Cardiac muscle cell (in vitro differentiated cells and primary cell): ENCODE measurements around the gene SV2C. TPM values are rescaled to one million over a fixed set of nuclear protein-coding genes. Genes with fewer than 3 reads are reported as not detected.

Experiments
- DNase-seq, 2 donors: peaks; one replicate each; pipeline versions ENCODE4 v3.0.0 to v3.0.0-alpha.2; 2010 to 2017; ENCODE audit warnings: low read depth in 1 of 2, low spot score in 1 of 2
- H3K27ac ChIP-seq: fragments of 200-600 bp; sonication (generic); 2 replicates; pipeline ENCODE4 v1.5.1; 2016
- H3K27me3 ChIP-seq: fragments of 200-600 bp; sonication (generic); 2 replicates; pipeline ENCODE4 v1.6.0; 2016; ENCODE audit warnings: control low read depth
- H3K36me3 ChIP-seq: fragments of 200-600 bp; sonication (generic); 2 replicates; pipeline ENCODE4 v1.5.1; 2016; ENCODE audit warnings: control low read depth
- H3K4me1 ChIP-seq: fragments of 200-600 bp; sonication (generic); 2 replicates; pipeline ENCODE4 v1.8.1; 2017; ENCODE audit warnings: low read depth, mild to moderate bottlenecking, mixed run types
- H3K4me3 ChIP-seq: fragments of 200-600 bp; sonication (generic); 2 replicates; pipeline ENCODE4 v1.5.1; 2016; ENCODE audit warnings: mild to moderate bottlenecking
- H3K9me3 ChIP-seq: fragments of 200-600 bp; sonication (generic); 2 replicates; pipeline ENCODE4 v1.5.1; 2017; ENCODE audit warnings: low read depth, mild to moderate bottlenecking, control low read depth
- polyA plus RNA-seq: library from polyadenylated mRNA; unstranded; fragments of >200 nt; fragmentation: Nextera tagmentation; extraction: Ambion mirVana; gene quantifications from 2 replicates; pipeline ENCODE4 v1.2.1, GENCODE V29; 2016
- total RNA-seq: library from RNA; depleted of rRNA; stranded (reverse); fragments of >200 nt; gene quantifications from 2 replicates; pipeline ENCODE4 v1.2.3, GENCODE V29; 2016
- TF ChIP-seq, protein P1 (sequence below): IDR thresholded peaks from 2 replicates; pipeline ENCODE4 v1.5.1; 2012; ENCODE audit warnings: low read depth, mild to moderate bottlenecking, low read length

SV2C gene
- total and polyA plus RNA-seq, 2 experiments from 2014 or later = 0.13 to 0.24 TPM

DNA sequence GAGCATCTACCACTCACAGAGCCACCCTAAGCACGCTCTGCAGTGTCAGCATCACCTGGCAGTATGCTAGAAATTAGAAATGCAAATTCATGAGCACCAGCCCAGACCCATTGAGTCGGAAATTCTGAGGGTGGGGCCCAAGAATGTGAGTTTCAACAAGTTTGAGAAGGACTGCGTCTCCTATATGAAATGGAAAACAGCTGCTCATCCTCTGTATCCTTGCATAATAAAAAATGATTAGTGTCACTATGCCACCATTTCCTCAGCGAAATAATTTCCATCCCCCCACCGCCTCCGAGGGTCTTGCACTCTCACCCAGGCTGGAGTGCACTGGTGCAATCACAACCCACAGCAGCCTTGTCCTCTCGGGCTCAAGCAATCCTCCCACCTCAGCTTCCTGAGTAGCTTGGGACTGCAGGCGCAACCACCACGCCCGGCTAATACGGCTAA is 318.6 kb downstream of the SV2C start:
- TF ChIP-seq, protein P1, sequence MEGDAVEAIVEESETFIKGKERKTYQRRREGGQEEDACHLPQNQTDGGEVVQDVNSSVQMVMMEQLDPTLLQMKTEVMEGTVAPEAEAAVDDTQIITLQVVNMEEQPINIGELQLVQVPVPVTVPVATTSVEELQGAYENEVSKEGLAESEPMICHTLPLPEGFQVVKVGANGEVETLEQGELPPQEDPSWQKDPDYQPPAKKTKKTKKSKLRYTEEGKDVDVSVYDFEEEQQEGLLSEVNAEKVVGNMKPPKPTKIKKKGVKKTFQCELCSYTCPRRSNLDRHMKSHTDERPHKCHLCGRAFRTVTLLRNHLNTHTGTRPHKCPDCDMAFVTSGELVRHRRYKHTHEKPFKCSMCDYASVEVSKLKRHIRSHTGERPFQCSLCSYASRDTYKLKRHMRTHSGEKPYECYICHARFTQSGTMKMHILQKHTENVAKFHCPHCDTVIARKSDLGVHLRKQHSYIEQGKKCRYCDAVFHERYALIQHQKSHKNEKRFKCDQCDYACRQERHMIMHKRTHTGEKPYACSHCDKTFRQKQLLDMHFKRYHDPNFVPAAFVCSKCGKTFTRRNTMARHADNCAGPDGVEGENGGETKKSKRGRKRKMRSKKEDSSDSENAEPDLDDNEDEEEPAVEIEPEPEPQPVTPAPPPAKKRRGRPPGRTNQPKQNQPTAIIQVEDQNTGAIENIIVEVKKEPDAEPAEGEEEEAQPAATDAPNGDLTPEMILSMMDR = no peak
- H3K4me3 ChIP-seq = peak overlapping the region; percentile 91
- H3K36me3 ChIP-seq = no peaks in the 10 kb centered on the region
- DNase-seq = no peak
- H3K27ac ChIP-seq = no peak overlapping the region
- peaks cover 5% of the 10 kb centered on the region for H3K27me3 ChIP-seq
- no peaks in the 10 kb centered on the region for H3K9me3 ChIP-seq
- H3K4me1 ChIP-seq = no peaks in the 10 kb centered on the region

DNA sequence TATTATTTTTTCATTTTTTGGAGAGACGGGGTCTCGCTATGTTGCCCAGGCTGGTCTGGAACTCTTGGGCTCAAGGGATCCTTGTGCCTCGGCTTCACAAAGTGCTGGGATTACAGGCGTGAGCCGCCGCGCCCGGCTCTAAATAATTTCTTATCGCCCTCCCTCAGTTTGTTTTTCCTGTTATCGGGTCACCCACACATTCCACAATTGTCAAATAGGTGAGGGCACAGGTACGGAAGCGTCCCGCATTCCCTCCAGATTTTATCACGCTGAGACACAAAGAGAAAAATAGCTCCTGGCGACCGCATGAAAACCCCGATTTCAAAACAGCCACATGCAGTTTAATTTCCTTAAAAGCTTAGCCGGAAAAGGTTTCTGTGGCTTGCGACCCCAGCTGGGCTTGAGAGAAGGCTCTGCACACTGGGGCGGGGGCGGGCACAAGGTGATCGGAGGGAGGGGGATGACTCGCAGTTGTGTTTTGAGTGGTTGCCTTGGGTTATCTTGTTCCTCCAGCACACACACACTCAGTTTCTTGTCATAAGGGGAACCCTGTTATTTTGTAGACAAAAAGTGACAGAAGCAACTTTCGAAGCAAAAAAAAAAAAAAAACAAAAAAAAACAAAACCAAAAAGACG is 319.2 kb downstream of the SV2C start:
- DNase-seq = peak in 1 of 2 donors; percentile 47
- TF ChIP-seq, protein P1 = no peak
- H3K9me3 ChIP-seq = no peaks in the 10 kb centered on the region
- peaks cover 5% of the 10 kb centered on the region for H3K27me3 ChIP-seq
- H3K4me1 ChIP-seq = no peaks in the 10 kb centered on the region
- no peaks in the 10 kb centered on the region for H3K36me3 ChIP-seq
- peak overlapping the region; percentile 91 for H3K4me3 ChIP-seq
- H3K27ac ChIP-seq = no peak overlapping the region

DNA sequence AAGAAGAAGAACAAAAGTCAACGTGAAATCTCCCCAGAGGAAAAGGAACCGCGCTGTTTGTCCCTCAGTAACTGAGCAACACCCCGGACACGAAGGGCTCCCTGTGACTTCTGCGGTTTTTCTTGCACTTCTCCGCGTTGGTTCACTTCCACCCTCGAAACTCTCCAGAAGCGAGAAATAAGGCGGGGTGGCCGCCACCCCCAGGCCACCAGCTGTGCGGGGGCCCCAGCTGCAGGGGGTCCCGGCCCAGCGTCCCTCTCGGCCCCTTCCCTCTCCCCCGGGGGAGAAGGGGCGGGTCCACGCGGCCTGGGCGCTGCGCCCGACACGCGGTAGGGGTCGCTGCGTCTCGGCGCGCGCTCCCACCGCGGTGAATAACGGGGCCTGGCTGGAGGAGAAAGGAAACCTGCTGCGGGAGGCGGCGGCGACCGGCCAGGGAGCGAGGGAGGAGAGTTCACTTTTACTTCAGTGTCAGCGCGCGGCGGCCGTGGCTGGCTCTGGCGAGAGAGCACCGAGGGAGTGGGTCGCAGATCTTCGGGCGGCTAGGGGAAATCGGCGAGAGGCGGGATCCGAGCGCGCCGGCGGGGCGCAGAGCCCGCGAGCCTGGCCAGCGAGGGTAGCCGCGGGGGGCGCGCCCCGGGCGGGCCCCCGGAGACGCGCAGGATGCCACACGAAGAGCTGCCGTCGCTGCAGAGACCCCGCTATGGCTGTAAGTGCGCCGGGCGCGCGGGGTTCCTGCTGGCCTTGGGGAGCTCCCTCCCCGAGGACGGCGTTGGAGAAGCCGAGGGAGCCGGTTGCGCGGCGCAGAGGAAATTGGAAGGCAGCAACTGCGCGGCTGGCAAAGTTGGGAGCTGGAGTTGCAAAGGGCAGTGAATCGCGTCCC is 319.9 kb downstream of the SV2C start, which contains the start of gene IQGAP2:
IQGAP2 (plus strand) TSS at position 400 of the 880 bp plus-strand sequence; CDS start at position 661, 261 bp downstream.
- peak; percentile 62 to 84 for DNase-seq
- peak within 1 kb of the TSS; percentile 91 for H3K4me3 ChIP-seq
- TF ChIP-seq, protein P1 = peak; percentile 69
- no peak within 1 kb of the TSS for H3K27ac ChIP-seq
- H3K27me3 ChIP-seq = peaks cover 5% of the 10 kb centered on the region
- no peaks in the 10 kb centered on the region for H3K36me3 ChIP-seq
- no peaks in the 10 kb centered on the region for H3K4me1 ChIP-seq
- no peaks in the 10 kb centered on the region for H3K9me3 ChIP-seq
